IPS-18a (cell line): Measurements from ENCODE around the gene PSMG4.

Source experiments
- H3K27ac ChIP-seq: one replicate; pipeline ENCODE4 v1.5.1; 2013; ENCODE audit warnings: low read length
- H3K27me3 ChIP-seq: one replicate; pipeline ENCODE4 v1.6.1; 2013; ENCODE audit warnings: mild to moderate bottlenecking, low read length; ENCODE audit not compliant: control insufficient read depth, insufficient read depth
- H3K36me3 ChIP-seq: one replicate; pipeline ENCODE4 v1.6.1; 2013; ENCODE audit warnings: low read depth, low read length; ENCODE audit not compliant: control insufficient read depth
- H3K4me1 ChIP-seq: one replicate; pipeline ENCODE4 v1.6.1; 2013; ENCODE audit warnings: low read depth, low read length; ENCODE audit not compliant: control insufficient read depth
- H3K4me3 ChIP-seq: one replicate; pipeline ENCODE4 v1.5.1; 2013; ENCODE audit warnings: low read length
- H3K9ac ChIP-seq: one replicate; pipeline ENCODE4 v1.6.1; 2013; ENCODE audit warnings: mild to moderate bottlenecking, low read length, moderate library complexity
- H3K9me3 ChIP-seq: one replicate; pipeline ENCODE4 v1.6.1; 2013; ENCODE audit warnings: low read depth, low read length; ENCODE audit not compliant: control insufficient read depth

The PSMG4 gene

DNA sequence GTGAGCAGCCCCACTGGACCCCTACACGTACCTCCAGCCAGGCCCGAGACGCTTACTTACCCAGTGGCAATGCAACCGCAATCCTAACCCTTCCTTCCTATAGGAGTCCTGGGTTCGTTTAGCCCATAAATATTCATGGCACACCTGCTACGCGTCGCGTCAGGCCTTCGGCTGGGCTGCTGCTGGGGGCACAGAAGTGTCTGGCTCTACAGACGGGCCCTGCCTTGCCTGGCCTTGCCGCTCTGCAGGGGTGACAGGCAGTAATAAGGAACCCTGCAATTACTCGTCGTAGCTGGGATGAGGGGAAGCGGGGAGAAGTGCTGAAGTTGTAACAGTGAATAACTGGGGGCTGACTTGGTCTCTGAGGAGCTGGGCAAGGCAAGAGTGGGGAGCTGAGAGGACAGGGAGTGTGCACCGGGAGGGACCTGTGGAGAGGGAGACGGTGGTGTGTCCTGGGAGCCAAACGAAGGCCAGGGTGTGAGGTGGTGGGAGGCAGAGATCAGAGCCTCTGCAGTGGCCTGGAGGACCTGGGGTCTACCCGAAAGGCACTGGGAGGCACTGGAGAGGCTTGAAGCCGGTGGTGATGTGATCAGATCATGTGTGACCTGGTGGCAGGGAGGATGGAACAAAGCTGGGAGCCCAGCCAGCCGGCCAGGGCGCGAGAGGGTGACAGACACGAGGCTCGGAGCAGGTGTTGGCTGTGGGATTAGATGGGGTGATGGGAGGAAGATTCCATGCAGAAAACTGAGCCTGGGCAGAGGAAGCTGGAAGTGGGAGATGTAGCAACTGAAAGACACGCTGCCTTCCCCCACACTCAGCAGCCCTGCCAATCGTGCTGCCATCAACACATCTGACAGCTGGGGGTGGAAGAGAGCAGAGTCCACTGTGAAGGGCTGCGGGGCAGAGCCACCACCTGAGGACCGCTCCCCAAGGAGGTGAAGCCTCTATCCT is 36.4 kb downstream of the PSMG4 start:
- H3K4me1 ChIP-seq: no peaks in the 10 kb centered on the region
- H3K27ac ChIP-seq: no peak overlapping the region
- no peaks in the 10 kb centered on the region for H3K9me3 ChIP-seq
- H3K4me3 ChIP-seq: no peak overlapping the region
- H3K9ac ChIP-seq: no peak overlapping the region
- no peaks in the 10 kb centered on the region for H3K27me3 ChIP-seq
- H3K36me3 ChIP-seq: peaks cover 3% of the 10 kb centered on the region

GRCh38 chr6:3296078-3296477 is 37.3 kb downstream of the PSMG4 start:
- Histone ChIP-seq H3K4me1 (no peaks in the 10 kb centered on the region), H3K36me3 (no peaks in the 10 kb centered on the region), H3K9ac (no peak overlapping the region), H3K9me3 (no peaks in the 10 kb centered on the region), H3K27ac (no peak overlapping the region), H3K27me3 (no peaks in the 10 kb centered on the region), H3K4me3 (no peak overlapping the region)

- no peak overlapping the region for H3K9ac ChIP-seq
- no peak overlapping the region for H3K4me3 ChIP-seq
- no peaks in the 10 kb centered on the region for H3K9me3 ChIP-seq
- H3K4me1 ChIP-seq: no peaks in the 10 kb centered on the region
- no peaks in the 10 kb centered on the region for H3K27me3 ChIP-seq
- no peaks in the 10 kb centered on the region for H3K36me3 ChIP-seq
- no peak overlapping the region for H3K27ac ChIP-seq
Measured at GRCh38 chr6:3296537-3296936, 37.8 kb downstream of the PSMG4 start.

DNA sequence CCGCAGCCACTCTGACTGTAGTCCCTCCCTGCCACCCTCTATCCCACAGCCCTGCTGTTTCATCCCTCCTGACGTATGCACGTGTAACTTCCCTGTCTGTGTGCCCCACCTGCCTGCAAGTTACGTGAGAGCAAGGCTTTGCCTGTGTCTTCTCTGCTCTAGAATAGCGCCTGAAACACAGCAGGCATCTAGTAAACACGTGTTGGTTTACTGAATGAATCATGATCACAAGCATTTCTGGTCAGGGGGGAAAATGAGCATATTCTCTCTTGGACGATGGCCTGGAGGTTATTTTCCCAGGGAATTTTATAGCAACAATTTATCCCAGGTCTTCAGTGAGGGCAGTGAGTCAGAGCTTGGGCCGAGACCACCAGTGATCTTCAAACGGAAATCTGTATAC is 38.3 kb downstream of the PSMG4 start:
- no peak overlapping the region for H3K27ac ChIP-seq
- H3K4me1 ChIP-seq: no peaks in the 10 kb centered on the region

DNA sequence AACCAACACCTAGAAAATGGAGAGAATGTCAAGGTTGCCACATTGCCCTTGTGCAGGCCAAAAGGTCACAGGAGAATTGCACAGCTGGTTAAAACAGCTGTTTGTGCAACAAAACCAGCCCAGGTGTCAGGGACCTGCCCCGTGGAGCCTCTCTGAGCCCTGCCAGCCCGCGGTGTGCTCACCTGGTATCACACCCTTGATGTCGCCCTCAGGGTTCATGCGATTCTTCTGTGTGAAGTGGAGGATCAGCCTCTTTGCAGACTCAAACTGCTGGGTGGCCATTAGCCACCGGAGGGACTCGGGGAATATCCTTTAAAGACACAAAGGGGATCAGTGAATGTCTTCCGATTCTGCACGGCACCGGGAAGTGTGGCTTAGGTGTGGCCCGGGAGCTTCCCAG is 39.2 kb downstream of the PSMG4 start:
- no peaks in the 10 kb centered on the region for H3K9me3 ChIP-seq
- H3K27ac ChIP-seq: no peak overlapping the region
- no peaks in the 10 kb centered on the region for H3K36me3 ChIP-seq
- no peak overlapping the region for H3K9ac ChIP-seq
- no peaks in the 10 kb centered on the region for H3K27me3 ChIP-seq
- no peak overlapping the region for H3K4me3 ChIP-seq
- H3K4me1 ChIP-seq: no peaks in the 10 kb centered on the region

More for the DNA sequence above, 38.3 kb downstream of the PSMG4 start:
- no peaks in the 10 kb centered on the region for H3K27me3 ChIP-seq
- no peak overlapping the region for H3K9ac ChIP-seq
- no peaks in the 10 kb centered on the region for H3K36me3 ChIP-seq
- no peaks in the 10 kb centered on the region for H3K9me3 ChIP-seq
- no peak overlapping the region for H3K4me3 ChIP-seq

- no peaks in the 10 kb centered on the region for H3K4me1 ChIP-seq
- no peak overlapping the region for H3K9ac ChIP-seq
- no peaks in the 10 kb centered on the region for H3K27me3 ChIP-seq
- H3K4me3 ChIP-seq: no peak overlapping the region
- H3K36me3 ChIP-seq: no peaks in the 10 kb centered on the region
- no peaks in the 10 kb centered on the region for H3K9me3 ChIP-seq
- no peak overlapping the region for H3K27ac ChIP-seq
Measured at GRCh38 chr6:3299221-3299620, 40.5 kb downstream of the PSMG4 start.

GRCh38 chr6:3301506-3301905 is 42.8 kb downstream of the PSMG4 start:
- H3K4me3 ChIP-seq: no peak overlapping the region
- no peak overlapping the region for H3K9ac ChIP-seq
- H3K27me3 ChIP-seq: no peaks in the 10 kb centered on the region
- no peaks in the 10 kb centered on the region for H3K4me1 ChIP-seq
- no peak overlapping the region for H3K27ac ChIP-seq
- H3K9me3 ChIP-seq: no peaks in the 10 kb centered on the region
- H3K36me3 ChIP-seq: no peaks in the 10 kb centered on the region

DNA sequence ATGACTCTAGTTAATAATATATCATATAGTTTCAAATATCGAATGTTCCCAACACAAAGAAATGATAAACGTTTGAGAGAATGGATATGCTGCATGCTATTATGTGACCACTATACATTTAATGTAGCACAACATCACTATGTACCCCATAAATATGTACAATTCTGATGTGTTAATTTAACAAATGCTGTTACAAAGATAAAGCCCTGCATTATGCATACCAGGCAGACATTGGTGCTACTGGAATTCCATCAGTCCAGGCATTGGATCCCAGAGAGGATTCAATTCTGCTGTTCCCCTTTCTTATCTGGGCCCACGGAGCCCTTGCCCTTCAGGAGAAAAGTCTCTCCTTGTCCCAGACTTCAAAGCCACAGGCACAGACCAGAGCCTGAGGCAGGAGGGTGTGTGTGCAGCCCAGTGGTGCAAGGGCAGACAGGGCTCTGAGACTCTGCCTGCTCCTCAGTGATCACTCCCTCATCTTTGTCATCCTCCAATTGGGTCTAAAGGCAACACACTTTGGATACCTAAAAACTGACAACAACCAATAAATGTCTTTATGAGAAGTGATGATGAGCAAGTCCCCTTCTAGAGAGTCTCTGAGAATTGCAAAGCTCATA is 45.2 kb downstream of the PSMG4 start:
- Histone ChIP-seq H3K27me3 (no peaks in the 10 kb centered on the region), H3K4me1 (no peaks in the 10 kb centered on the region), H3K9me3 (no peaks in the 10 kb centered on the region), H3K9ac (no peak overlapping the region), H3K4me3 (no peak overlapping the region), H3K27ac (no peak overlapping the region), H3K36me3 (no peaks in the 10 kb centered on the region)

DNA sequence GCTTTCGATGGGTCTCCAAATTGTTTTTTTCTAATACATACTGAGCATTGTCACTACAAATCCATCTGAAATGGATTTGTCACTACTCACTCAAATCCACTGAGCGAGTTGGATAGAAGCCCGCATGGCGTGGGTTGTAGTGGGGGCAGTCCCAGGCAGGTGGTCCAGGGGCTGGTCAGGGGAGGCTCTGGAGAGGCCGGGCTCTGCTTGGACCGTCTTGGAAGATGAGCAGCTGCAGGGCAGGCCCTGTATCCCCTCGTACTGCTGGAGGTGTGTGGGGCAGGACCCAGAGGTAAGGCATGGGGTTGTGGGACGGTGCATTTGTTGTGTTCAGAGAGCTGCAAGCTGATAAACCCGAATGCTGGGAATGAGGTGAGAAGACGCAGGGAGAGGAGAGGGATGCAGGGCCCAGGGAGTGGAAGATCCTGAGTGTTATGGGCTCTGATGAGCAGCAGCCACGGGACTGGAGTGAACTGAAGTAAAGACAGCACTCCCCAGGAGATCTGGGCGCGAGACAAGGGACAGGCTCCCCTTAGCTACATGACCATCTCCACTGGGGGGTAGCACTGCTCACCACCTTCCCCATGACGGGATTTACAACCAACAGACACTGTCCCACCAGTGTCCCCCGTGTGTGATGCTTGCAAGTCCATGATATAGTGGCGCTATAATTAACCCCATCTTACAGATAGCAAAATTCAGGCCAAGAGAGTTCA is 45.9 kb downstream of the PSMG4 start:
- Histone ChIP-seq H3K9ac (no peak overlapping the region), H3K9me3 (no peaks in the 10 kb centered on the region), H3K4me3 (no peak overlapping the region), H3K27ac (no peak overlapping the region), H3K4me1 (no peaks in the 10 kb centered on the region), H3K36me3 (no peaks in the 10 kb centered on the region), H3K27me3 (no peaks in the 10 kb centered on the region)

DNA sequence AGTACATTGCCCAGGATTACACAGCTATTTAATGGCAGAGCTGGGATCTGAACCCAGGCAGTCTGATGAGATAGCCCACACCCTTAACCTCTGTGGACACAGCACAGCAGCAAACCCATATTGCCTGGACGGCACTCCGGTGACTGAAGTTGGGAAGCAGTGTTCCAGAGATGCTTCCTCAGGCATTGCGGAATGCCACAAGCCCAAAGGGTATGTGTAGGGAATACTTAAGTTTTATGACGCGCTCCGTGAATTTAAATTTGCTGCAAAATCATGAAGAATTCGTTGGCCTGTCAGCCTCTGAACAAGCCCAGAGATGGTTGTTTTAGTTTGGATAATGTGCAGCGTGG is 46.4 kb downstream of the PSMG4 start:
- Histone ChIP-seq H3K4me3 (no peak overlapping the region), H3K9ac (no peak overlapping the region), H3K36me3 (no peaks in the 10 kb centered on the region), H3K9me3 (no peaks in the 10 kb centered on the region), H3K4me1 (no peaks in the 10 kb centered on the region), H3K27me3 (no peaks in the 10 kb centered on the region), H3K27ac (no peak overlapping the region)

- no peaks in the 10 kb centered on the region for H3K36me3 ChIP-seq
- no peak overlapping the region for H3K9ac ChIP-seq
- no peaks in the 10 kb centered on the region for H3K4me1 ChIP-seq
- no peak overlapping the region for H3K27ac ChIP-seq
- no peak overlapping the region for H3K4me3 ChIP-seq
- no peaks in the 10 kb centered on the region for H3K9me3 ChIP-seq
- no peaks in the 10 kb centered on the region for H3K27me3 ChIP-seq
Measured at GRCh38 chr6:3305831-3306230, 47.1 kb downstream of the PSMG4 start.
